ENCODE results near the gene NPPB. TPM values are rescaled to one million over a fixed set of nuclear protein-coding genes. Genes with fewer than 3 reads are reported as not detected.

NPPB gene
- total and polyA plus RNA-seq, 2 of the 8 experiments (the other 6 are each of a cell fraction or from before 2014, with no cell fraction given): 0.36 to 0.91 TPM

DNA sequence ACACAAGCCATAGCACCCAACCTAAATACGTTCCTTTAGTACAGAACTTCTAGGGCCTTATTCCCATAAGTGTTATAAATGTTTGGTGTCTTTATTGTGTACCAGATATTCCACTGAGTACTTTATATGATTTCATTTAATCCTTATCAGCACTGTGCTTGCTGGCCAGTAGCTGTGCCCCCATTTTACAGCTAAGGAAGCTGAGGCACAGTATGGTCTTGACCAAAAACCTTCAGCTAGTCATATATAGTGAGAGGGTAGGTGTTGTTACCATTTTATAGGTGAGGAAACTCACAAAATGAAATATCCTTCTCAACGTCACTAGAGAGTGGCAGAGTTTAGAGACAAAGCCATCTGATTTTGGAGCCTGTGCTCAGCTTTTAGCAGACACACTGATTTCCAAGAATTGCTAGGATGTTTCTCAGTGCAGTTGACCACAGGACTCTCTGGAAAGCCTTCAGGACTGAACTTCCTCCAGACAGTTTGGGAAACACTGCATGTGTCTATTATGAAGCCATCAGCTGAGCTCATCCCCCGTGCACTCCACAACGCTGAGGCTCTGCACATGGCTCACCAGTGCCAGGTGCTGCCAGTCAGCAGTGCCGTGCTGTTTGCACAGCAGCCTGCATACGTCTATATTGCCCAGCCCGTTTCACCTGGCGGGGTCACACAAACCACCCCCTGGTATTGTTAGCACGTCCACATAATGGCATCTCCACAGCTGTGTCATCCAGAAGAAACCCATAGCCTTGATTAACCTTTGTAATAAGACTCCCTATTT lies 26.6 kb downstream of the NPPB start:
- Histone ChIP-seq H3K18ac (ENCODE audit: extremely low read depth, low read length) (no peak overlapping the region), H3K14ac (ENCODE audit: insufficient read length) (no peak overlapping the region), H3K4me3 (ENCODE audit: extremely low read depth in 1 of 4, insufficient read depth in 2 of 4, low read depth in 3 of 4, low read length in 4 of 4) (no peak overlapping the region), H3K27me3 (replicated peaks in 1 of 4; ENCODE audit: control insufficient read depth in 3 of 4, extremely low read depth in 1 of 4, insufficient read depth in 3 of 4, low read length in 3 of 4) (no peaks in the 10 kb centered on the region), H2BK5ac (ENCODE audit: low read depth, low read length) (no peak overlapping the region), H3K23me2 (ENCODE audit: low read depth, low read length) (no peaks in the 10 kb centered on the region), H3K4ac (replicated peaks; ENCODE audit: insufficient read length, low read depth, low read length) (no peak overlapping the region), H3K79me1 (ENCODE audit: low read depth, low read length) (no peaks in the 10 kb centered on the region), H4K91ac (replicated peaks; ENCODE audit: insufficient read length, low read length) (no peak overlapping the region), H2AFZ (ENCODE audit: low read length) (no peak overlapping the region), H4K5ac (ENCODE audit: insufficient read length, low read depth, low read length) (no peak overlapping the region), H2AK5ac (ENCODE audit: low read depth, low read length) (no peak overlapping the region), H3K4me2 (ENCODE audit: insufficient read depth in 1 of 2, low read depth in 2 of 2, low read length in 2 of 2) (no peak overlapping the region), H3K23ac (ENCODE audit: insufficient read length) (no peak overlapping the region), H3K4me1 (replicated peaks in 1 of 4; ENCODE audit: control insufficient read depth in 3 of 4, insufficient read depth in 4 of 4, low read length in 3 of 4) (no peaks in the 10 kb centered on the region), H4K8ac (ENCODE audit: extremely low read depth, insufficient read depth, low read length) (no peak overlapping the region; the same call in 1 of the 2 replicates), H3K36me3 (ENCODE audit: control insufficient read depth in 2 of 4, insufficient read depth in 4 of 4, low read length in 3 of 4) (peaks cover 47 to 75% (median 71%) of the 10 kb centered on the region in 4 experiments), H2BK12ac (ENCODE audit: low read depth, low read length) (no peak overlapping the region), H3K79me2 (ENCODE audit: control insufficient read depth in 1 of 2, insufficient read depth in 2 of 2, low read length in 2 of 2) (no peaks in the 10 kb centered on the region), H2BK20ac (ENCODE audit: low read length) (no peak overlapping the region), H3K9ac (replicated peaks in 1 of 4; ENCODE audit: extremely low read depth in 1 of 4, low read depth in 3 of 4, low read length in 3 of 4) (no peak overlapping the region), H2BK15ac (ENCODE audit: low read length) (no peak overlapping the region), H4K20me1 (replicated peaks in 1 of 2; ENCODE audit: control insufficient read depth in 1 of 2, insufficient read depth in 2 of 2, low read length in 2 of 2) (peaks cover 8 to 16% of the 10 kb centered on the region in 2 experiments), H3K9me3 (ENCODE audit: insufficient read depth in 2 of 2, low read depth in 1 of 2, low read length in 1 of 2) (no peaks in the 10 kb centered on the region), H2BK120ac (replicated peaks; ENCODE audit: low read depth, low read length) (no peak overlapping the region), H3K56ac (replicated peaks; ENCODE audit: insufficient read length, low read depth, low read length) (no peak overlapping the region), H3K27ac (ENCODE audit: low read depth, low read length) (no peak overlapping the region)
- POLR2A ChIA-PET (ENCODE audit: partially characterized antibody): interaction anchor here (0.8 to 1.8 kb wide), 3 partner anchors 76 to 149 kb away, joined by 3 to 9 read pairs (median 6); no protein-coding TSS in a partner anchor
- no peak for DNase-seq (ENCODE audit: low read depth in 1 of 2, low spot score in 2 of 2)
- 83% methylated on average over 9 of the region's 9 CpGs; no CpG with 5 or more reads in 1 of the 2 experiments for WGBS, 2 experiments (ENCODE audit: extremely low coverage in 1 of 2, insufficient coverage in 1 of 2, insufficient read length in 1 of 2, insufficient replicate concordance in 2 of 2, low coverage in 1 of 2, low lambda C conversion rate in 2 of 2, missing lambda C conversion rate in 1 of 2)
- no peak for FAIRE-seq
- CTCF ChIA-PET (ENCODE audit: partially characterized antibody): interaction anchor here (0.6 to 1.8 kb wide), 9 partner anchors 10 to 135 kb away, joined by 3 to 10 read pairs (median 3); no protein-coding TSS in a partner anchor
- TF ChIP-seq CBX5 (IDR thresholded peaks at IDR 0.05; ENCODE audit: low read depth, low read length): no peak
- no peak for TF ChIP-seq RBBP5 (IDR thresholded peaks at IDR 0.05; ENCODE audit: borderline replicate concordance, low read depth, low read length)
- no peak for TF ChIP-seq HDAC6 (IDR thresholded peaks at IDR 0.05; ENCODE audit: low read depth, low read length)
- TF ChIP-seq JUN (IDR thresholded peaks at IDR 0.05; ENCODE audit: low read depth, low read length): no peak
- no peak for TF ChIP-seq CBX8 (IDR thresholded peaks at IDR 0.05; ENCODE audit: borderline replicate concordance, low read depth, low read length)
- TF ChIP-seq SUZ12 (IDR thresholded peaks at IDR 0.05; ENCODE audit: low read length): no peak
- no peak for TF ChIP-seq YY1 (IDR thresholded peaks at IDR 0.05; ENCODE audit: low read depth, low read length)
- TF ChIP-seq SP4 (IDR thresholded peaks at IDR 0.05; ENCODE audit: low read length): no peak
- no peak for TF ChIP-seq TEAD4 (IDR thresholded peaks at IDR 0.05; ENCODE audit: low read depth, low read length)

Measured in H1 (cell line).